Suprapubic skin (tissue), 4 donors: ENCODE results near the gene FAM131C. TPM values are rescaled to one million over a fixed set of nuclear protein-coding genes. Genes with fewer than 3 reads are reported as not detected.

Experiments
- DNase-seq, 2 donors: peaks; one replicate each; pipeline ENCODE4 v3.0.0-alpha.2; 2019; ENCODE audit warnings: low spot score in 2 of 2
- H3K27ac ChIP-seq: fragments of 200-600 bp; sonication (generic); one replicate; pipeline ENCODE4 v1.5.1; 2019
- H3K27me3 ChIP-seq: fragments of 200-600 bp; sonication (generic); one replicate; pipeline ENCODE4 v1.5.1; 2019
- H3K36me3 ChIP-seq: fragments of 200-600 bp; sonication (generic); one replicate; pipeline ENCODE4 v1.5.1; 2019
- H3K4me1 ChIP-seq: fragments of 200-600 bp; sonication (generic); one replicate; pipeline ENCODE4 v1.5.1; 2019
- H3K4me3 ChIP-seq: fragments of 200-600 bp; sonication (generic); one replicate; pipeline ENCODE4 v1.5.1; 2019; ENCODE audit warnings: mild to moderate bottlenecking
- H3K9me3 ChIP-seq: fragments of 200-600 bp; sonication (generic); one replicate; pipeline ENCODE4 v1.5.1; 2019
- EP300 ChIP-seq: sonication (generic); formaldehyde crosslinking; IDR thresholded peaks from one replicate; pipeline ENCODE4 v1.6.1; 2017; ENCODE audit warnings: antibody characterized with exemption
- POLR2A ChIP-seq, 2 donors: fragments of 450-650 bp; IDR thresholded peaks; one replicate each; pipeline ENCODE4 v1.6.1; 2017; ENCODE audit warnings: antibody characterized with exemption in 2 of 2, mild to moderate bottlenecking in 2 of 2, moderate library complexity in 2 of 2
- POLR2AphosphoS5 ChIP-seq, 3 donors: sonication (generic); formaldehyde crosslinking; IDR thresholded peaks; one replicate each; pipeline ENCODE4 v1.6.1; 2017; ENCODE audit warnings: antibody characterized with exemption in 3 of 3
- WGBS: methylation state at CpG from one replicate; pipeline ENCODE4 v1.1.5; 2018; 5-methylcytosine and 5-hydroxymethylcytosine counted together
- total RNA-seq, 4 donors: library from RNA; depleted of rRNA; stranded (reverse); fragments of >200 nt; gene quantifications; one replicate each; pipeline ENCODE4 v1.1.0, GENCODE V29; 2016
- TF ChIP-seq, protein P1 (sequence below), 2 donors: fragments of 200-600 bp in 1 of 2; fragments of 450-650 bp in 1 of 2; sonication (generic) in 1 of 2; IDR thresholded peaks; one replicate each; pipeline ENCODE4 v1.5.1; 2016 to 2019; ENCODE audit warnings: antibody characterized with exemption in 2 of 2, mild to moderate bottlenecking in 1 of 2, moderate library complexity in 1 of 2

The FAM131C gene
- total RNA-seq, 4 donors from 2014 or later = 0.72 to 1.6 (median 1.2) TPM; not detected in 1

DNA sequence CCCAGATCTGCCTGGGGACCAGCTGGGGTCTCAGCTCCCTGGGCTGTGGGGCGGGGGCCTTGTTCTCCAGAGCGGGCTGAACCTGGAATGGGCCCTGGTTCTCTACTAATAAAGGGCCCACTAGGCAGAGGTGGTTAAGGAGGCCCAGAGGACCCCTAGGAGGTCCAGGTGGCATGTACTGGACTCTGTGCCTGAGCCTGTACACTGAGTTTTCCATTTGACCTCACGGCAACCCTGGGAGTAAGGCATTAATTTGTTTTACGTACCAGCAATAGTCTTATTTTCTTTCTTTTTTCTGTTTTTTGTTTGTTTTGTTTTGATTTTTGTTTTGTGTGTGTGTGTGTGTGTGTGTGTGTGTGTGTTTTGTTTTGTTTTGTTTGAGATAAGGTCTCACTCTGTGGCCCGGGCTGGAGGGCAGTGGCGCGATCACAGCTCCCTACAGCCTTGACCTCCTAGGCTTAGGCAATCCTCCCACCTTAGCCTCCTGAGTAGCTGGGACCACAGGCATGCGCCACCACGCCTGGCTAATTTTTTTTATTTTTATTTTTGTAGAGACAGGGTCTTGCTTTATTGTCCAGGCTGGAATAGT, 19.6 kb upstream of the FAM131C start:
- no peaks in the 10 kb centered on the region for H3K9me3 ChIP-seq
- H3K4me1 ChIP-seq = peaks cover 43% of the 10 kb centered on the region
- no peaks in the 10 kb centered on the region for H3K36me3 ChIP-seq
- H3K4me3 ChIP-seq = no peak overlapping the region
- WGBS = 89% methylated on average over 9 of the region's 9 CpGs
- peak overlapping the region; percentile 72 for H3K27ac ChIP-seq
- H3K27me3 ChIP-seq = no peaks in the 10 kb centered on the region
- TF ChIP-seq, protein P1, sequence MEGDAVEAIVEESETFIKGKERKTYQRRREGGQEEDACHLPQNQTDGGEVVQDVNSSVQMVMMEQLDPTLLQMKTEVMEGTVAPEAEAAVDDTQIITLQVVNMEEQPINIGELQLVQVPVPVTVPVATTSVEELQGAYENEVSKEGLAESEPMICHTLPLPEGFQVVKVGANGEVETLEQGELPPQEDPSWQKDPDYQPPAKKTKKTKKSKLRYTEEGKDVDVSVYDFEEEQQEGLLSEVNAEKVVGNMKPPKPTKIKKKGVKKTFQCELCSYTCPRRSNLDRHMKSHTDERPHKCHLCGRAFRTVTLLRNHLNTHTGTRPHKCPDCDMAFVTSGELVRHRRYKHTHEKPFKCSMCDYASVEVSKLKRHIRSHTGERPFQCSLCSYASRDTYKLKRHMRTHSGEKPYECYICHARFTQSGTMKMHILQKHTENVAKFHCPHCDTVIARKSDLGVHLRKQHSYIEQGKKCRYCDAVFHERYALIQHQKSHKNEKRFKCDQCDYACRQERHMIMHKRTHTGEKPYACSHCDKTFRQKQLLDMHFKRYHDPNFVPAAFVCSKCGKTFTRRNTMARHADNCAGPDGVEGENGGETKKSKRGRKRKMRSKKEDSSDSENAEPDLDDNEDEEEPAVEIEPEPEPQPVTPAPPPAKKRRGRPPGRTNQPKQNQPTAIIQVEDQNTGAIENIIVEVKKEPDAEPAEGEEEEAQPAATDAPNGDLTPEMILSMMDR (IDR thresholded peaks at IDR 0.05) = no peak
- no peak for DNase-seq

DNA sequence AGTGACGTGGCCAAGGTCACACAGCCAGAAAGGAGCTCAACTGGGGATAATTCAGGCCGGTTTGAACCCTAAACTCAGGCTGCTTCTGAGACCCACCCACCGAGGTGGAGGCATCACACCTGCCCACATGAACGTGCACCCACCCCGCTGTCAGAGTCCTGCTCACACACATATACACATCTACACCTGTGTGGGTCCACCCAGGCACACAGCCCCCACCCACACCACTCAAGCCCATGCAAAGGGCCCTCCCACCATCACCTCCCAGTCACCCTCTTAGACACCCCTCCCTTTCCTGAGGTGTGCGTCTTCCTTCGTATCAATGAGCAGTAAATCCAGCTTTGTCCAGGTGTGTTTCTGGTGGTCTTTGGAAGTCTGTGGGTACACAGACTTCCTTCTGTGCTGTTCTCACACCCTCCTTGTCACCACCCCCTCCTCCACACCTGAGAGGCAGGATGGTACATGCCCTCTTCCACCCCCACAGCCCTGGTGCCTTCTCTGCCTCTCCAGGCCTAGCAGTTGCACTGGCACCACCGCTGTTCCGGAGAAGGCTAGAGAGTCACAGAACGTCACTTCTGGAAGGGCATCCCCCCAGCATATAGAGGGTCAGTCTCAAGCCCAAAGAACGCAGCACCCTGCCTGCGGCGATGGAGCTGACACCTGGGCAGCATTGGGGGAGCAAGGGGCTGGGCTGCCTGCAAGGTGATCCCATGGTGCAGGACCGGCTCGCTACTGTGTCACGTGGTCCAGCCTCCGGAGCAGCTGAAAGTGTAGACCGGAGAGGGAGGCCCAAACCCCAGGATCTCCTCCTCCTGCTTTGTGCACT, 18.9 kb upstream of the FAM131C start:
- H3K9me3 ChIP-seq = no peaks in the 10 kb centered on the region
- H3K4me1 ChIP-seq = peaks cover 47% of the 10 kb centered on the region
- no peaks in the 10 kb centered on the region for H3K36me3 ChIP-seq
- no peak overlapping the region for H3K4me3 ChIP-seq
- TF ChIP-seq, protein P1 (IDR thresholded peaks at IDR 0.05) = no peak
- TF ChIP-seq POLR2A (IDR thresholded peaks at IDR 0.05) (no peak), POLR2AphosphoS5 (IDR thresholded peaks at IDR 0.05) (no peak), EP300 (no peak)
- H3K27ac ChIP-seq = peak overlapping the region; percentile 72
- H3K27me3 ChIP-seq = no peaks in the 10 kb centered on the region
- WGBS = 72% methylated on average over 7 of the region's 18 CpGs
- no peak for DNase-seq

DNA sequence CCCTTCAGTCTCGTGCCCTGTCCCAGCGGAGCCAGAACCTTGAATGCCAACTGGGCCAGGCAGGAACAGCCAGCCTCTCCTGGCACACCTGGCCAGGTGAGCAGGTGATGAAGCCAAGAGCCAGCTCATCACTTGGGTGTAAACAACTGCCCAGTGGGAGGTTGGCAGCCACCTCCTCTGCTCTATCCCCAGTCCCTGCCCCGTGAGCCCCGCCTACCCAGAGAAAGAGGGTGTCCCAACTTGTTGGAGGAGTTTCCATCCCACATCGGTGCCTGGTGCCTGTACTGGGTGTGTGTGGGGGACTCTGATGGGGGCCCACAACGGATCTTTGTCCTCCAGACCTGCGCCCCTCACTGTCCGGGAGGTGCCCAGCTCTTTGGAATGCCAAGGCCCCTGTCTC, 17.8 kb upstream of the FAM131C start:
- peak overlapping the region; percentile 72 for H3K27ac ChIP-seq
- no peaks in the 10 kb centered on the region for H3K9me3 ChIP-seq
- DNase-seq = no peak
- H3K4me3 ChIP-seq = no peak overlapping the region
- 46% methylated on average over 8 of the region's 8 CpGs for WGBS
- TF ChIP-seq, protein P1 (IDR thresholded peaks at IDR 0.05) = no peak
- no peak for TF ChIP-seq POLR2AphosphoS5 (IDR thresholded peaks at IDR 0.05)
- no peak for TF ChIP-seq POLR2A (IDR thresholded peaks at IDR 0.05)
- no peak for TF ChIP-seq EP300
- no peaks in the 10 kb centered on the region for H3K36me3 ChIP-seq
- no peaks in the 10 kb centered on the region for H3K27me3 ChIP-seq
- H3K4me1 ChIP-seq = peaks cover 47% of the 10 kb centered on the region

DNA sequence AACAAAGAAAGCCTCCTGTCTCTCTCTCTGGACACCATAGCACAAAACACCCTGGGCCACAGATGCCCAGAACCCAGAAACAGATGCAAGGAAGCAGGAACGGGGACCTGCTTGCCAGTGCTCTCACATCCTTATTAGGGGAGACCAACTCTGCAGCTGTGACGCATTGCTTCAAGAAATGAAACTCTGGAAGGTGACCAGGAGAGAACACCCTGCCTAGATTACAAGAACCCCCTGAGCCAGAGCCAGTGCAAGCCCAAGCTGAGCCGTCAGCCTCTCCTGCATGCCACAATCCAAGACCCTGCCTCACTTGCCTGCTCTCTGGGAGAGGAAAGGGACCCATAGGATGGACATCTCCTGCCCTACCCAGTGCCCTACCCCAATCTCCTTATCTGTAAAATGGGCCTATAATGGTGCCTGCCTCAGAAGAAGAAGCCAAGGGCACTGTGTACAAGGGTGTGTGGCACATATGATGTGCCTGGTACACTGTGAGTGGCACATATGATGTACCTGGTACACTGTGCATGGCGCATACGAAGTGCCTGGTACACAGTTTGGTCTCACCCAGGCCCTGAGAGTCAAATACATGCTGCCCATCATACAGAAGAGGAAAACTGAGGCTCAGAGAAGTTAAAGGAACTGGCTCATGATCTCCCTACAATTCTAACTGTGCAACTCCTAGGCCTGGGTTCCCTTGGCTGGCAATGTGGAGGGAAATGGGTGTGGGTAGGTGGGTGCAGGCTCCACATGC, 16.8 kb upstream of the FAM131C start:
- 84% methylated on average over 4 of the region's 5 CpGs for WGBS
- Histone ChIP-seq H3K4me1 (peaks cover 47% of the 10 kb centered on the region), H3K4me3 (no peak overlapping the region), H3K36me3 (no peaks in the 10 kb centered on the region), H3K9me3 (no peaks in the 10 kb centered on the region), H3K27me3 (no peaks in the 10 kb centered on the region), H3K27ac (peak overlapping the region; percentile 62)
- TF ChIP-seq, protein P1 (IDR thresholded peaks at IDR 0.05) = no peak
- TF ChIP-seq POLR2AphosphoS5 (IDR thresholded peaks at IDR 0.05) = no peak
- TF ChIP-seq EP300 = no peak
- DNase-seq = no peak

DNA sequence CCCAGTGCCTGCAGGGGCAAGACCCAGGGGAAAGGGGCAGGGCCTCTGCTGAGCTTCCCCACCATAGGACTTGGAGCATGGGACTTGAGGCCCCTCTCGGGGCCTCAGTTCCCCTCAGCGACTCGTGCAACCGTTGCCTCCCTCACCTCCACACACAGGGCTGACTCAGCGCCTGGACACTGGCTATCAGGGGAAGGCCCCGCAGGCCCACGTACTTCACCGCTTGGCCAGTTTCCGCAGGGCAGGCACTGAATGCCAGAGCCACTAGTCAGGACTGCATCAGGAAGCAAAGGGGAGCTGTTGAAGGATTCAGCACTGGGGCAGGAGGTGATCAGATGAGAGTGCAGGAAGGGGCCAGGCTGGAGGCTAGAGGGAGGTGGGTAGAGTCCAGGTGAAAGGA, 15.5 kb upstream of the FAM131C start:
- Histone ChIP-seq H3K36me3 (no peaks in the 10 kb centered on the region), H3K4me1 (peaks cover 47% of the 10 kb centered on the region), H3K9me3 (no peaks in the 10 kb centered on the region), H3K27ac (no peak overlapping the region), H3K27me3 (no peaks in the 10 kb centered on the region), H3K4me3 (no peak overlapping the region)
- DNase-seq = no peak
- TF ChIP-seq, protein P1 (IDR thresholded peaks at IDR 0.05) = no peak
- TF ChIP-seq EP300 = no peak
- no peak for TF ChIP-seq POLR2A (IDR thresholded peaks at IDR 0.05)
- TF ChIP-seq POLR2AphosphoS5 (IDR thresholded peaks at IDR 0.05) = no peak
- WGBS = 96% methylated on average over 5 of the region's 9 CpGs
